IPS-NIHi7 (cell line): ENCODE data around the gene SCAP.
"Not testable (repeated sequence)": the region's sequence is repeated elsewhere in the genome, so short reads cannot be mapped to it uniquely, and the experiment has no call there.

Source experiments
- DNase-seq: peaks from one replicate; pipeline ENCODE4 v3.0.0; 2012; ENCODE audit warnings: mixed read lengths; ENCODE audit errors: extremely low spot score

SCAP gene

DNA sequence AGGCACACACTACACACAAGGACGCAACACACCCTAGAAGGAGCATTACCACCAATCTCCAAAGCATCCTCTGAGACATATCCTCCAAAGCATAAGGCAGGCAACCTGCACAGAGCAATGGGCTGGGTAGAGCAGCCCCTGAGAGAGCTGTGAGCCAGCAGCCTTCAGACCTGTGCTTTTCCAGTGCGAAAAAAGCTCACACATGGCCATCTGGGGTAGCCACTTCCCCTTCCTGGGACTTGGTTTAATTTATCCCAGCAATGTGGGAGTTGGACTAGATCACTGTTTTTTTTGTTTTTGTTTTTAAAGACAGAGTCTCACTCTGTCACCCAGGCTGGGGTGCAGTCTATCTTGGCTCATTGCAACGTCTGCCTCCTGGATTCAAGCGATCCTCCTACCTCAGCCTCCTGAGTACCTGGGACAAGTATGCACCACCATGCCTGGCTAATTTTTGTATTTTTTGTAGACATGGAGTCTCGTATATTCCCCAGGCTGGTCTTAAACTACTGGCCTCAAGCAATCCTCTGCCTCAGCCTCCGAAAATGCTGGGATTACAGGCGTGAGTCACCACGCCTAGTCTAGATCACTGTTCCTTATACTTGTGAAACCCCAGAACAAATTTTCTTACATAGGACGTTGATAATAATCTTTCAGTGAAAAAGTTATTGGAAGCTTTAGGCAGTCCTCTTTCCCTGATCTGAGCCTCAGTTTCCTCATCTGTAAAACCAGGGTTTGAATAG is 76.0 kb downstream of the SCAP start:
- no peak for DNase-seq

DNA sequence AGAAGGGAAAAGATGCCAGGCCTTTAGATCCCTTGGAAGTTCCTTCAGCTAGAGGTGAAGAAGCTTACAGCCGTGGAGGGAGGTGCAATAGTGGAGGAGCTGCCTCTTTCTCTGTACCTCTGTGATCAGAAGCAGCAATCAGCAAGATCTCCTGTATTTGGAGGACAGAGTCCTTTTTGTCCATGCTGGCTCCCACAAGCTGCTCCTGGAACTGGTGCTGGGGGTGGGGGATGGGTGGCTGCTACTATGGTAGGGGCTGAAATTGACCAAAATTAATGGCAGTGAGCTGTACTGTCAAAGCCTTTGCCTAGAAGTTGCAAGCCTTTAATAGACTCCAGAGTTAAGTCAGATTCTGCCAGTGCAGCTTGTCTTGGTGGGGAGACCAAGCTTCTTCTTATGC is 76.7 kb downstream of the SCAP start:
- no peak for DNase-seq

DNA sequence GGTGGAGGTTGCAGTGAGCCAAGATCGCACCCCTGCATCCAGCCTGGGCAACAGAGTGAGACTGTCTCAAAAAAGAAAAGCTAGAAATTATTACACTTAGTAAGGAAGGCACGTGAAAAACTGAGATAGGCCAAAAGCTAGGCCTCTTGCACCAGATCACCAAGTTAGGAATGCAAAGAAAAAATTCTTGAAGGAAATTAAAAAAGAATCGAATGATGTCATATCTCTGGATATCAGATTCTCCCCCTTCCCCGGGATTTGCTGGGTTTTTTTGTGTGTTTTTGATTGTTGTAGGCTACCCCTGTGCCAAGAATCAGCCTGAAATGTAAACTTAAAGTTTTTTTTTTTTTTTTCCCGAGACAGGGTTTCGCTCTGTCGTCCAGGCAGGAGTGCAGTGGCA is 77.5 kb downstream of the SCAP start:
- DNase-seq = no peak

DNA sequence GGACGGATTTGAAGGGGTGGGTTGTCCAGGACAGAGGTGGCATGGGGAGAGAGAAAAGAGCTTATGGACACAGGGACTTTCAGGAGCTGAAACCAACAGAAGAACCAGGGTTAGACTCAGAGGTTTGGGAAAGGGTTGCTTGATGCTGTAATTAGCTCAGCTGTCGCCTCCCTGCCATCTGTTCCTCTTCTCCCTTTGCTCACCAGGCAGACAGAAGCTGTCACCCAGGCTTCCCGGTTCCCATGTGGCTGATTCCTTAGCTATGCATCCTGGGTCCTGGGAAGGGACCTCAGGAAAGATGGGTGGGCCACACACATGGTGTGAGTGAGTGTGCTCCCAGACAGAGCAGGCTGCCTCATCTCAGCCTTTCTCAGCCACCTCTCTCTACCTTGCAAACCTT is 80.9 kb downstream of the SCAP start:
- no peak for DNase-seq

DNA sequence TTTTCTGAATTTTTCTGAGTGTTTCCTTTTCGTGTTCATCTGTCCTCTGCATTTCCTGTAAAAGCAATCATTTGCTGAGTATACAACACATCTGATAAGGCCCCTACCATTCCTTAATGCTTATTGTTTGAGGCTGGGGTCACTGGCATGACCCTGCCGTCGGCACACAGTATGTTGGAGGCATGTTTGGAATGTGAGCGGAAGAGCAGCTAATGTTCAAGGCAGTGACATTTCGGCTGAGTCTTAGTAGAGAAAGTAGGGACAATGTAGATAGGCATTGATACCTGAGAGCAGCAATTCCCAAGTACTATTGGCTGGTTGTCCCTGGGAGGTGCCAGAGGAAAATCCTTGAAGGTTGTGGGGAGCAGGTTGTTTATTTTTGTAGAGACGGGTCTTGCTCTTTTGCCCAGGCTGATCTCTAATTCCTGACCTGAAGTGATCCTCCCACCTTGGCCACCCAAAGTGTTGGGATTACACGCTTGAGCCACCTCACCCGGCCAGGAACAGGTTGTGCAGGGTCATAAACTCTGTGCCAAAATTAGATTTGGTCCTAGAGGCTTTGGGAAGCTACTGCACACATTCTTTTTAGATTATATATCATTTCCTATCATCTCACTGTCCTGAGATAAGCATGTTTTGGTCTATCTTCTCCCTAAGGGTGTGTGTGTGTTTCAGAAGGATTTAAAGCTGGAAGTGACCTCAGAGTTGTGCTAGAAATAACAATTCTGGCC is 81.4 kb downstream of the SCAP start:
- peak; percentile 10 for DNase-seq

DNA sequence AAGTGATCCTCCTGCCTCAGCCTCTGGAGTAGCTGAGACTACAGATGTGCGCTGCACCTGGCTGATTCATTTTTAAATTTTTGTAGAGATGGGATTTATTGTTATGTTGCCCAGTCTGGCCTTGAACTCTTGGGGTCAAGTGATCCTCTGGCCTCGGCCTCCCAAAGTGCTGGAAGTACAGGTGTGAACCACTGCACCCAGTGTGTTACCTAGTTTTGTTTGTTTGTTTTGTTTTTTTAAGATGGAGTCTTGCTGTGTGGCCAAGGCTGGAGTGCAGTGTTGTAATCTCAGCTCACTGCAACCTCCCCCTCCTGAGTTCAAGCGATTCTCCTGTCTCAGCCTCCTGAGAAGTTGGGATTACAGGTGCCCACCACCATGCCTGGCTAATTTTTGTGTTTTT is 82.8 kb downstream of the SCAP start:
- DNase-seq = no peak

DNA sequence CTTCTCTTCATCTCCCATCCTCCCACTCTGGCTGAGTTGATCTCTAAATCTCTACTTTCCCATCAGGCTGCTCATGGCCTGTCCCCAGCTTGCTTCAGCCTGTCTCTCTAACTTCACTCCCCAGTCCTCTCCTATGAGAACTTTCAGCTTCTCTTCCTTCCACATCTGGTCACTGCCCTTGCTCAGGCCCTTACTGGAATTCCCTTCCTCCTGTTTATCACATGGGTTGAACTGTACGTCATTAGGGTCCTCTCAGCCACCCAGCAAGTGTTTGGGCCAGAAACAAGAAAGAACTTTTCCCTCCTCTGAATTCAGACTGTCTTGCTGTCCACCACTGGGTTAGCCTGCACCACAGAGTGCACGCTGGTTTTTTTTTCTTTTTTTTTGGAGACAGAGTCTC is 89.9 kb downstream of the SCAP start:
- DNase-seq = no peak

DNA sequence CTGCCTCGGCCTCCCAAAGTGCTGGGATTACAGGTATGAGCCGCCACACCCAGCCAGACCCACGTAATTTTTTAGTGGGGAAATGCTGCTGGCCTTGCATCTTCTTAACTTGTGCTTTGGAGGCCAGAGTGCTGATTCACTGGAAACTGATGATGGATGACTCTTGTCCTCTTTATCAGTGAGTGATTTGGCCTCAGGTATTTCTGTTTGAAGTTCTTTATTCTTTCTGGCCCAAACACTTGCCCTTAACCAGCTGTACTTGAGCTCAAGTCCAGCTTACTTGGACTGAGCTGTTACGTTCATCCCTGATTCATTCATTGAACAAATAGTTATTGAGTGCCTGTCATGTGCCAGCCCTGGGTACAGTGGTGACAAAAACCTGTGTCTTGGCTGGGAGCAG is 90.7 kb downstream of the SCAP start:
- DNase-seq = no peak

DNA sequence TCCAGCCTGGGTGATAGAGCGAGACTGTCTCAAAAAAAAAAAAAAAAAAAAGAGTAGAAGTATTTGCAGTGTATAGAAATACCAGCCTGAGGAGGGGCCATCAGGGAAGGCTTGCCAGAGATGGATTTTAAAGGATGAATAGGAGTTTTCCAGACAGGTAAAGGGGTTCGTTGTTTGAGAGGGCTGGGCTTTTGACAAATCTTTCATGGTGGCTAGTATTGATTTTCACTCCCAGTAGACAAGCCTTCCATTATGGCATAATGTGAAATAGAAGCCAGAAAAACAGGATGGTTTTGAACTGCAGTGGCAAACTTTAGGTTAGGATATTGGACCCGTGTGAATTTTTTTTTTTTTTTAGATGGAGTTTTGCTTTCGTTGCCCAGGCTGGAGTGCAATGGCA is 91.3 kb downstream of the SCAP start:
- DNase-seq = no peak

DNA sequence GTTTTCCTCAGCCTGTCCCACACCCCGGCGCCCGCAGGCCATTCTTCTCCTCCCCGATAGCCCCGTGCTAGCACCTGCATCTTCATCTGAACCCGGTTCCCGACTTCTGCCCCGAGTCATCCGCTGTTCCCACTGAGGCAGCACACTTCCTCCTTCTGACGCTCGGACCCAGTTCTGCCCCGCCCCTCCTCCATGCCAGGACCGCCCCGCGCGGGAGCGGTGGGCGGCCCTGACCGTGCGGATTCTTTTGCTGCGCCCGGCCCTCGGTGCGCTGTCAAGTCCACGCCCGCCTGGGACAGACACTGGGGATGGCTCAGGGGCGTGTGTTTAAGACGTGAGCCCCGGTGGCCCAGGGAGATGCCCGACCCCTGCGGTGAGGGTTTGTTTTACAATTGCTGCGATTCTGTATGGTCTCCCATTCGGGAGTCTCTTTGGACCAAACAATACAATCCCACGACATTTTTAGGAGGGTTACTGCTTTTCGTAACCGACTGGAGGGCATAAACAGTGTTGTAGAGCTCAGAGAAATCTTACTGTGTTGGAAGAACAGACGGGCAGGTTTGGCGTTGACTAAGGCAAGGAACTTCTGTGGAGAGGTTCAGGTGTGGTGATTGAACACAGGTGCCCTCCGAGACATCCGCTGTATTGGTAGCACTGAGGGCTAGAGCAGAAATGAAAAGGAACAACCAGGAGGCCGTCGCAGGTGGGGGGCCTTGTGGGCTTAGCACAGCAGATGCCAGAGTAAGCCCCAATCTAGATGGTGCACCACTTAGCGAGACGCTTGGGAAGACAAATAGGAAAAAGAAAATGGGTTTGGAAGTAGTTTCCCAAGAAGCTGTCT is 94.2 kb downstream of the SCAP start:
- DNase-seq = peak; percentile 93

DNA sequence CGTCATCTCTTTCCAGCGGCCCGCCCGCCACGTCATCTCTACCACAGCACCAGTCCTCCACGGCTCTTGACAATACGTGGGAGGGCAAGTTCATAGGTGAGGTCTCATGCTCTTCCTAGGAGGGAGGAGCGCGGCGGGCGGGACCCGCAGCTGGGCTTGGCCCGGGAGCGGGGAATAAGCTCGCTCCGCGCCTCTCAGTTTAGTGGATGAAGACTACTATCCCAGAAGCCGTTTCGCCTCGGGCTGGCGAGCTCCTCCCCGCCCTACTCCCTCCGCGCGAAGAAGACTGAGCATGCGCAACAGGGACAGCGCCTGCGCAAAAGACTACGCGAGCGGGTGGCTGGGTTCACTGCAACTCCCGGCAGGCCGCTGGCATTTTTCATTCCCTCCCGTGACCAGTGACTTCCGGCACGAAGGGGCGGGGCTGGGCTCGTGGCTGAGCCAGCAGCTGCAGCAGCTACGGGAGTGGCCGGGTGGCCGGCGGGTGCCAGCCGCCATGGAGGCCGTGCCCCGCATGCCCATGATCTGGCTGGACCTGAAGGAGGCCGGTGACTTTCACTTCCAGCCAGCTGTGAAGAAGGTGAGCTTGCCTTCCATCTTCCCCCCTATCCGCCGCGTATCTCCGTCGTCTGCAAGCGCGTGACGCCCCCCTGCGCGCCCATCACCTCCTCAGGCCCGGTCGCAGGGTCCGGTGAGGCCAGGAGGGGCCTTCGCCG is 95.0 kb downstream of the SCAP start, which contains the start of gene PTPN23:
Gene PTPN23 (plus strand): TSS at position 421 of the 716 bp plus-strand sequence. CDS start 76 bp downstream, at position 497.
- DNase-seq = peak; percentile 100

DNA sequence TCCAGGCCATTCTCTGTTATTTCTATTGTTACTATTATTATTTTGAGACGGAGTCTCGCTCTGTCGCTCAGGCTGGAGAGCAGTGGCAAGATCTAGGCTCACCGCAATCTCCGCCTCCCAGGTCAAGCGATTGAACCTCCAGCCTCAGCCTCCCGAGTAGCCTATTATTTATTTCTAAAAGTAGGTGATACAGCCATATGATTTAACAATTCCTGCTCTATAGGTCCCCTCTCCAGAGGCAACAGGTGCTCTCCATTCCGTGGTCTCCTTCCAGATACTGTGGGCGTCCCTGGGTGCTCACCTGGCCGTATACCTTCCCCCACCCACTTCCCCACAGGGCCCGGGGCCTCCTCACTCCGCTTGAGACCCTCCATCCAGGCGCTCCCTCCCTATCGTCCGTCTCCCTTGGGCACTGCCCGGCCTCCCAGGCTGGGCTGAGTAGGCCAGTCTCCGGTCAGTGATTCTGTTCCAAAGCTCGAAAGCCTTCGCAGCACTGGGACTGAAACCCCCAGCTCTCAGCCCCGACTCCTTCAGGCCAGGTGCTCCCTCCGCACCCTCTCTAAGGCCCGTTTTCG is 95.6 kb downstream of the SCAP start:
- no peak for DNase-seq

DNA sequence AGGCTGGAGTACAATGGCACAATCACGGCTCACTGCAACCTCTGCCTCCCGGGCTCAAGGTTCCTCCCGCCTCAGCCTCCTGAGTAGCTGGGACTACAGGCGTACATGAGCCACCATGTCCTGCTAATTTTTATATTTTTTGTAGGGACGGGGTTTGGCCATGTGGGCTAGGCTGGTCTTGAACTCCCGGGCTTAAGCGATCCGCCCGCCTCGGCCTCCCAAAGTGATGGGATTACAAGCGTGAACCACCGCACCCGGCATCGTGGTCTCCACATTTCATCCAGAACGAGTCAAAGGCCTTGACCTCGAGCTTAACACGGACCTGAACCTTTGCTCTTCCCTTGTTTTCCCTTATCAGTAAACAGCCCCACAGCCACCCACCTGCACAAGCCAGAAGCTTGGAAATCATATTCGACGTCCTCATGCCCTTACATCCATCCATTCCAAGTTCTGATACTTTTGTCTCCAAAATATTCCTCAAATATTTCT is 96.3 kb downstream of the SCAP start:
- DNase-seq = no peak

DNA sequence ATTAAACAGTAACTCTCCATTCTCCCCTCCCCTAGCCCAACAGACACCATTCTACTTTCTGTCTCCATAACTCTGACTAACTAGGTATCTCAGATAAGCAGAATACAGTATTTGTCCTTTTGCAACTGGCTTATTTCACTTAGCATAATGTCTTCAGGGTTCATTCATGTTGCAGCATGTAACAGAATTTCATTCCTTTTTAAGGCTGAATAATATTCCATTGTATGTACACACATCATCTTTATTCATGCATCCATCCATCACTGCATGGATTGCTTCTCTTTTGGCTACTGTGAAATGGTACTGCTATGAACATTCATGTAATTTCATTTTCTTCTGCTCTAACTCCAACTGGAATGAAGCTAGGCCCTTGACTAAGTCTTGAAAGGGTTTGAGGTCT is 96.9 kb downstream of the SCAP start:
- no peak for DNase-seq

DNA sequence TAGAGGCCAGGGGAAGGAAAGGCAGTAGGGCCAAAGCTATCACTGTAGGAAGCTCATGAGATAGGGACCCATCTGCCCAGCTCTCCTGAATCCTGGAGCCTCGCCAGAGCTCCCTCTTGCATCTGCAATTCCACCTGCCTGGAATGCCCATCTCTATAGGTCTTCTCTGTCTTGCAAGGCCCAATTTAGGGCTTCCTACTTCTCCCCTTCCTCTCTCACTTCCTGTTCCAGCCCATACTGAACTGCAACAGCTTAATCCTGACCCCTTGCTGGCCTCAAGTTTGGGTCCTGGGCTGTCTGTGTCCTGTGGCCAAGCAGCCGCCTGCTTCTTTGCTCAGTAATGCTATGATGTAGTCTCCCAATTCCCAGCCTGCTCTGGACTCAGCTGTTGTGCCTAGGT is 98.6 kb downstream of the SCAP start:
- no peak for DNase-seq

DNA sequence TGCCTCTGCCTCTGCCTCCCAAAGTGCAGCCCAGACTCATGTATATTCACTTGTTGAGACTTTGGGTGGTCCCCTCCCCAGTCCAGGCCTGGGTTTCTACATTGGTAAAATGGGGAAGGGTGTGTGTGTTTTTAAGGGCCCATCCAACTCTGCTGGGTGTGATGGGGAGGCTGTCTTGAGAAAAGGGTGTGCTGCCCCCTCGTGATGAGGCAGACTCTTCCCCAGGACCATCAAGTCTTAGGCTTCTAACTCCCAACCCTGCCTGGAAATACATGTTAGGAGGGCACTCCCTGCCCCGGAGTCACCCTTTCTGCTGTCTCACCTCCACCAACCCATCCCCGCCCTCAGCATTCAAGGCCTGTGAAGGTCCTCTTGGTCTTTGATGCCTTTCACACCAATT is 99.3 kb downstream of the SCAP start:
- DNase-seq = peak; percentile 36

DNA sequence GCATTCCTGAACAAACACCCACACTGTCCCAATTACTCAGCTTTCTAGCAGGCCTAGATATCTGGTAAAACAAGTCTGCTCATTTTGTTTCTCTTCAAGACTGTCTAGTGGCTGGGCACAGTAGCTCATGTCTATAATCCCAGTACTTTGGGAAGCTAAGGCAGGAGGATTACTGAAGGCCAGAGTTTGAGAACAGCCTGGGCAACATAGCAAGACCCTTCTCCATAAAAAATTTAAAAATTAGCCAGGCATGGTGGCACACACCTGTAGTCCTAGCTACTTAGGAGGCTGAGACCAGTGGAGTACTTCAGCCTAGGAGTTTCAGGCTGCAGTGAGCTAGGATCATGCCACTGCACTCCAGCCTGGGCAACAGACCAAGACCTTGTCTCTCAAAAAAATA is 101.2 kb downstream of the SCAP start:
- no peak for DNase-seq

DNA sequence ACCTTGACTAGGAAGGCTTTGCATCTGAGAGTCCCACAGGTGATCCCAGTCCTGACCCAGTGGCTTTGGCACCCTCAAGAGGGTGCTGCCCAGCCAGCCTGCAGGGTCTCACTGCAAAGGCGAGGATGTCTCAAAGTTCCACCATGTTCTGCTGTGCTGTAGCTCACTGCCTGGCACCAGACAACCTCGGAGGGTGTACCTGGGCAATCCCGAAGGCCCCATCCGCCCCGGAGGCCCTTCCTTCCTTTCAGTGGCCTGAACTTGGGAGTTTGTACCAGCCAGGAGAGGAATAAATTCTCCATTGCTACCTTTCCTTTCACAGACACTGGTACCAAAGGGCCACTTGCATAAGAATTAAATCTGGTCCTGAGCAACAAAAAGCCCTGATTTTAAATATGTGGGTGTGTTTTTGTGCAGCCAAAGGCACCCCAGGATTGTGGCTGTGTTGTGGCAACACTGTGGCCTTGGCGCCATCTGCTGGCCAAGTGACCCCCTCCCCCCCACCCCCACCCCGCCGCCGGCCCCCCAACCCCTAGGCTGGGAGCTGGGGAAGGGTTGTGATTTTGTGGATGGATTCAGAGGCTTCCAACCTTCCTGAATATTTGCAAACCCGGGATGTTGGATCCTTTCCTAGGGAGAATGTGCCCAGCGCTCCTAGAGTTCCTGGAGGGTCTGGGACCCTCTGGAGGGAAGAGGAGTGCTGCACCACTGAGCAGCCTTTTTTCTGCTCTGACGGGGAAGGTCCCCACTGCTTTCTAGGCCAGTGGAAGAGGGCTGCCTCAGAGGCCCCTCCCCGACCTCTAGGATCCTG is 104.6 kb downstream of the SCAP start:
- DNase-seq = peak; percentile 80

DNA sequence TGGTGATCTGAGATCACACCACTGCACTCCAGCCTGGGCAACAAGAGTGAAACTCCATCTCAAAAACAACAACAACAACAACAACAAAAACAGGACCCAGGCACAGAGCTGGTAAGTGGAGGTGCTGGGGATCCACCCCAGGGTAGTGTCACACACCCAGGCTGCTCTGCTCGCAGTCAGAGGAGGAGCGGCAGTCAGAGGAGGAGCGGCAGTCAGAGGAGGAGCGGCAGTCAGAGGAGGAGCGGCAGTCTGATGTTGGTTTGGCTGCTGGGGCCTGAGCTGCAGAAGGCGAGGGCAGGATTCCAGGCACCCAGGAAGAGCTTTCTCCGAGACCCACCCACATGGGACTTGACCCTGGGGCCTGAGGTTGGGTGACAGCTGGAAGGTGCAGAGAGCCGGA is 105.7 kb downstream of the SCAP start:
- not testable (repeated sequence) for DNase-seq

DNA sequence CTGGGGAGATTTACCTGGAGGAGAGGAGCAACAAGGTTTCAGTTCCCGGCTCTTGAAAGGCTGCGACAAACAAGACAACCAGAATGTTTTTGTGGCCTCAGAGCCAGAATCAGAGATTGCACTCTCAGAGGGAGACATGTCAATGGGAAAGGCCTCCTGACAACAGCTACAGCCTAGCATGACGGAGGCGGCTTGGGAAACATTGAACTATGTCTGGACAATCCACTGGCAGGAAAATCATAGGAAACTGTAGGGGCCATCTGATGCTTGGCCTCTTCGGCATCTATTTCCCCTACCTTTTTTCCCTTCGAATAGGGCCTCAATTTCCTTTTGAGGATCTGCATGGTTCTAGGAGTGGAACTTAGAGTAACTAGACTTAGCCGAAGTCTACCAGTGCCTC is 108.1 kb downstream of the SCAP start:
- no peak for DNase-seq
